ENCODE measurements around the gene MOSPD3. TPM values are rescaled to one million over a fixed set of nuclear protein-coding genes. Genes with fewer than 3 reads are reported as not detected.

Gene MOSPD3
- total RNA-seq, 1 donor from 2014 or later: 17.5 TPM

- no peak for TF ChIP-seq CTCF (IDR thresholded peaks at IDR 0.05)
- DNase-seq (ENCODE audit: low spot score): no peak
- Mint-ChIP-seq H3K4me3 (ENCODE audit: unreplicated experiment) (no peak overlapping the region), H3K36me3 (ENCODE audit: low read depth) (peaks cover 9% of the 10 kb centered on the region), H3K9me3 (ENCODE audit: low read depth) (no peaks in the 10 kb centered on the region), H3K27me3 (ENCODE audit: low read depth) (no peaks in the 10 kb centered on the region), H3K27ac (ENCODE audit: unreplicated experiment) (no peak overlapping the region), H3K4me1 (ENCODE audit: low read depth) (peaks cover 3% of the 10 kb centered on the region)
These were observed 39.2 kb upstream of the MOSPD3 start for GRCh38 chr7:100572949-100573675.

GRCh38 chr7:100573691-100574361 lies 38.5 kb upstream of the MOSPD3 start, which contains the start of gene SAP25:
Gene SAP25, minus strand, starts transcription at chr7:100573900. Its CDS starts 158 bp downstream, at chr7:100573742.
- no peak for TF ChIP-seq CTCF (IDR thresholded peaks at IDR 0.05)
- H3K36me3 Mint-ChIP-seq (ENCODE audit: low read depth): peaks cover 10% of the 10 kb centered on the region
- H3K4me3 Mint-ChIP-seq (ENCODE audit: unreplicated experiment): no peak within 1 kb of the TSS
- peaks cover 3% of the 10 kb centered on the region for H3K4me1 Mint-ChIP-seq (ENCODE audit: low read depth)
- no peak for DNase-seq (ENCODE audit: low spot score)
- no peaks in the 10 kb centered on the region for H3K9me3 Mint-ChIP-seq (ENCODE audit: low read depth)
- H3K27ac Mint-ChIP-seq (ENCODE audit: unreplicated experiment): no peak within 1 kb of the TSS
- no peaks in the 10 kb centered on the region for H3K27me3 Mint-ChIP-seq (ENCODE audit: low read depth)

GRCh38 chr7:100574362-100575205 lies 37.8 kb upstream of the MOSPD3 start:
- Mint-ChIP-seq H3K27ac (ENCODE audit: unreplicated experiment) (no peak overlapping the region), H3K36me3 (ENCODE audit: low read depth) (peaks cover 12% of the 10 kb centered on the region), H3K27me3 (ENCODE audit: low read depth) (no peaks in the 10 kb centered on the region), H3K4me1 (ENCODE audit: low read depth) (no peaks in the 10 kb centered on the region), H3K4me3 (ENCODE audit: unreplicated experiment) (no peak overlapping the region), H3K9me3 (ENCODE audit: low read depth) (no peaks in the 10 kb centered on the region)
- no peak for DNase-seq (ENCODE audit: low spot score)
- TF ChIP-seq CTCF (IDR thresholded peaks at IDR 0.05): no peak

- Mint-ChIP-seq H3K4me1 (ENCODE audit: low read depth) (no peaks in the 10 kb centered on the region), H3K27ac (ENCODE audit: unreplicated experiment) (no peak overlapping the region), H3K9me3 (ENCODE audit: low read depth) (no peaks in the 10 kb centered on the region), H3K27me3 (ENCODE audit: low read depth) (no peaks in the 10 kb centered on the region), H3K4me3 (ENCODE audit: unreplicated experiment) (no peak overlapping the region), H3K36me3 (ENCODE audit: low read depth) (peaks cover 12% of the 10 kb centered on the region)
- TF ChIP-seq CTCF (IDR thresholded peaks at IDR 0.05): no peak
- DNase-seq (ENCODE audit: low spot score): no peak
These were observed 37.1 kb upstream of the MOSPD3 start for GRCh38 chr7:100575206-100575631.
